Mesodermal cell (in vitro differentiated cells): ENCODE measurements around the gene PXN.

Experiments
- H3K27ac ChIP-seq: 2 replicates; pipeline ENCODE4 v1.7.0; 2013; ENCODE audit warnings: mild to moderate bottlenecking, low read depth, low read length, moderate library complexity; ENCODE audit not compliant: severe bottlenecking
- H3K36me3 ChIP-seq: 2 replicates; pipeline ENCODE4 v1.7.1; 2013; ENCODE audit warnings: mild to moderate bottlenecking, low read length, moderate library complexity; ENCODE audit not compliant: control insufficient read depth, insufficient read depth
- H3K4me1 ChIP-seq: one replicate; pipeline ENCODE4 v1.7.1; 2013; ENCODE audit warnings: mild to moderate bottlenecking, low read length; ENCODE audit not compliant: insufficient read depth, control insufficient read depth, poor library complexity, severe bottlenecking
- H3K4me3 ChIP-seq: 2 replicates; pipeline ENCODE4 v1.7.0; 2013; ENCODE audit warnings: low read length, control low read depth, mild to moderate bottlenecking; ENCODE audit not compliant: insufficient read depth, poor library complexity, severe bottlenecking; ENCODE audit errors: extremely low read depth
- H3K9me3 ChIP-seq: 2 replicates; pipeline ENCODE4 v1.7.1; 2013; ENCODE audit warnings: mild to moderate bottlenecking, low read length, moderate library complexity; ENCODE audit not compliant: control insufficient read depth
- WGBS, 2 experiments: methylation state at CpG; one replicate each; pipeline ENCODE4 v1.1.5; 2013; ENCODE audit warnings: missing lambda C conversion rate in 2 of 2; ENCODE audit not compliant: insufficient coverage in 2 of 2; 5-methylcytosine and 5-hydroxymethylcytosine counted together

PXN gene

DNA sequence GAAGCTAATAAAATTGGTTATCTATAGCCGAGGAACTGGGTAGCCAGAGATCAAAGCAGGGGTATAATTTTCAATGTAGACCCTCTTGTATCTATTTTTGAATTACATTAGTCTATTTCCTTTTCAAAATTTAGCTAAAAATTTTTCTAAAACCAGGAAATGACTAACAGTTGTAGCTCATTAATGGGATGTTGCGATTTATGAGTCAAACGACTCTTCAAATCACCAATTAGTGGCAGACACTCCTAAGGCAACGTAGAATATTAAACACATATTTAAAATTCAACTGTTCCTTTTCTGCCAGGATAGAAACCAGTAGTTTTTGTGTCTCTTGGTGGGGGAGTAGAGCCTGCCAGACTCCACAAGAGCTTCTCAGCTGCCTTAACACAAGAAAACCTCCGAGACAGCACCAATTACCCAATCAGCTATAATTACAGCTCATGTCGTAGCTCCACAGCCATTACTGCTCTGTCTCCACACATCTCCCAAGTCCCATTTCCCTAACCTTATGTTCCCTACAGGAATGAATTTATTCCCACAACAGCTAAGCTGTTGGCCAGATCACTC, 97.9 kb downstream of the PXN start:
- no peak overlapping the region for H3K4me3 ChIP-seq
- H3K27ac ChIP-seq: no peak overlapping the region
- 87 to 100% methylated on average over 2 to 3 of the region's 6 CpGs for WGBS, 2 experiments
- H3K9me3 ChIP-seq: no peaks in the 10 kb centered on the region
- no peaks in the 10 kb centered on the region for H3K4me1 ChIP-seq
- peaks cover 90% of the 10 kb centered on the region for H3K36me3 ChIP-seq

DNA sequence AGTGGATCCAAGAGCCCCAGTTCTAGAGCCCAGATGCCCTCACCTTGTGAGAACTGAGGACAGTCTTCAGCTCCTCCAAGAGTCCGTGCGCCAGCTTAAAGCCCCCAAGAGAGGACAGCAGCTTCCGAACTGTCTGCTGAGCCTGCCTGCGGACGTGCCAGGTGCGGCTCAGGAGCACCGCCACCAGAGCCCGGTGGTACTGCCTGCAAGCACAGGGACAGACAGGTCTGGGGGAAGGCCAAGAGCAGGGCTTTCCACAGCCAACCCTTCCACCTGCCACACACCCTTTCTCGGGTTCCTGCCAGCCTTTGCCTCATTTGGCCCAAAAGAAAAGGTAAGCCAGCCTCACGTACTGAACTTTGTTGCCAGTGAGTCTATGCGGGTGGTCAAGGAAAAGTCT, 101.2 kb downstream of the PXN start:
- no peaks in the 10 kb centered on the region for H3K9me3 ChIP-seq
- WGBS, 2 experiments: 93% methylated on average over 6 to 11 of the region's 11 CpGs
- H3K27ac ChIP-seq: no peak overlapping the region
- H3K36me3 ChIP-seq: peaks cover 90% of the 10 kb centered on the region
- no peaks in the 10 kb centered on the region for H3K4me1 ChIP-seq
- no peak overlapping the region for H3K4me3 ChIP-seq

GRCh38 chr12:120162763-120163162, 102.8 kb downstream of the PXN start:
- no peaks in the 10 kb centered on the region for H3K9me3 ChIP-seq
- H3K4me1 ChIP-seq: no peaks in the 10 kb centered on the region
- no peak overlapping the region for H3K27ac ChIP-seq
- no peak overlapping the region for H3K4me3 ChIP-seq
- 91 to 92% methylated on average over 5 to 7 of the region's 8 CpGs for WGBS, 2 experiments
- peaks cover 91% of the 10 kb centered on the region for H3K36me3 ChIP-seq

DNA sequence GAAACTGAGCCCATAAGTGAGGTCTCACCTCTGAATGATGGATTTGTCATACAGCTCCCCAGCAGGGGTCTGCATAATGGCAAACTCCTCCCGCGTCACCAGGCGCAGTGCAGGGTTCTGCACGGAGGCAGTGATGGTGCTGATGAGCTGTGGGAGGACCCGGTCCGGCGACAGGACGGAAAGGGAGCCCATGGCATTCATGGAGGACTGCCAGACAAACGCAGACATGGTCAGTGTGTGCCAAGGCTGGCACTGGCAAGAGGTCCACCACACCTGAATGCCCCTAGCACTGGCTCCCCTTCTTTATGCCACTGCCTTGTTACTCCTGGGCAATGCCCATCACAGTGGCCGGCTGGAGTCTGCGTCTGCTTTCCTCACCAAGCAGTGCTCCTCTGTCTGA, 103.7 kb downstream of the PXN start:
- no peak overlapping the region for H3K27ac ChIP-seq
- 97 to 98% methylated on average over 11 of the region's 11 CpGs for WGBS, 2 experiments
- no peaks in the 10 kb centered on the region for H3K4me1 ChIP-seq
- H3K9me3 ChIP-seq: no peaks in the 10 kb centered on the region
- no peak overlapping the region for H3K4me3 ChIP-seq
- peaks cover 92% of the 10 kb centered on the region for H3K36me3 ChIP-seq
